Measurements from ENCODE around the gene CERK.
"Not testable (repeated sequence)": the region's sequence is repeated elsewhere in the genome, so short reads cannot be mapped to it uniquely, and the experiment has no call there.

Gene CERK

DNA sequence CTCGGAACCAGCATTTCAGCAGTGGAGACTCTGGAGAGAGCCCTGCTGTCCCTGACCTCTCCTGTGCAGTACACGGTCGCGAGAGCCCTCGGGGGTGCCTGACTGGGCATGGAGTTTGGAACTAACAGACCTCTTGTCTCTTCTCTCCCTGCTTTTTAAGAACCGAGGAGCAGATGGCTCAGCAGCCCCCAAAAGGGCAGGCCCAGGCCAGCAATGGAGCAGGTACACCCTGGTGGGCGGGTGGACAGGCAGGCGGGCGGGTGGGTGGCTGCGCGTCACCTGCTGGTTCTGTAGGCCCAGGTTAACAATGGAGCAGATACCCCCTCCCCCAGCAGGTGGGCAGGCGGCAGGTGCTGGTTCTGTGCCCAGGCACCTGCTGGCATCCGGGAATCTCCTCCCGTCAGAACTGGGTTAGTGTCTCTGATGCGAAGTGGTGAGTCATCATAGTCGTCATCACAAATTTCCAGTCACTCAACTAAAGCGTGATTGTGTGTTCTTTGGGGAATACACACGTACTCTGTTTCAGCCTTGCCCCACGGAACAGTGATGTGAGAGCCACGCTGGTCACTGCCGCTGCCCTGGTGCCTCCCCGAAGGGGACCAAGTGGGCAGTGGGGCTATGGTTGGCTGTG, 76.7 kb downstream of the CERK start:
- no peak for DNase-seq (ENCODE audit: low spot score)

DNA sequence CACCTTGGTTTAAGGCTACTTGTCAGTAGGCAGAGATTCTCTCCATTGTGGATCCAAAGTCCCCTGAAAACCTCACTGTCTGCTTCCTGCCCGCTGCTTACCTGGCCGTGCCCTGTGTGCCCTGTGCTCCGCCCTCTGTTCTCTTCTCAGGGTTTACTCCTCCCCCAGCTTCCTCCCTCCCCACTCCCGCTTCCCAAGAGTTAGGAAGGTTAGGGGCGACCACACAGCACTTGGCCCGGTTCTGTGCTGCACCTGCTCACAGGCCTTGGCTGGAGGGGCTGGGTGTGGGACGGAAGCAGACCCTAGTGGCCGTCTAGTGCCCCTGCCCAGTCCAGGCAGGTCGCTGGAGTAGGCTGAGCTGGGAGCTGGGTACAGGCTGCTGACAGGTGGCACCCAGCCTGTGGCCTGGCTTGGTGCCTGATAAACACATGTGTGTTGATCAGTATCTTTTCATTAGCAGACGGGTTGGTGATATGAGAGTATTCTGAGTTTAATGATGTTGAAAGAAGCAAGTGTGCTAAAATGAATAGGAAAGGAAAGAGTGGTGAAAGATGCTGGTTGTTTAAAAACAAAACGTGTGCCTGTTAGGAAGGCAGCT, 77.3 kb downstream of the CERK start:
- DNase-seq (ENCODE audit: low spot score), result no peak

DNA sequence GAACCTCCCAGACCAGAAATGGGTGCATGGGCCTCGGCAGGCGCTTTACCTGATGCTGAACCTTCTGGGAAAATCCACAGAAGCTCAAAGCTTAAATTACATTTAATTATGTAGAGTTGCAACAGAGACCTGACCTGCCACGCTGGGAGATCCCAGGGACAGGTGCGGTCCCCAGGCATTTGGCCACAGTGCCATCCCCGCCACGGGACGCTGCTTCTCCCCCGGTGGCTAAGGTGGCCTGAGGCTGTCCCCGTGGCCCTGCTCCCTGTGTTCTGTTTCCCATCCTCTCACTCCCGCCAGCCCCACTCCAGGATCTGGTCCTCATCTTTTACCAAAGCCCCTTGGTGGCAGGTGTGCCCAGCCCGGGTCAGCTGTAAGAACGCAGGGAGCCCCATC, 78.3 kb downstream of the CERK start:
- no peak for DNase-seq (ENCODE audit: low spot score)

DNA sequence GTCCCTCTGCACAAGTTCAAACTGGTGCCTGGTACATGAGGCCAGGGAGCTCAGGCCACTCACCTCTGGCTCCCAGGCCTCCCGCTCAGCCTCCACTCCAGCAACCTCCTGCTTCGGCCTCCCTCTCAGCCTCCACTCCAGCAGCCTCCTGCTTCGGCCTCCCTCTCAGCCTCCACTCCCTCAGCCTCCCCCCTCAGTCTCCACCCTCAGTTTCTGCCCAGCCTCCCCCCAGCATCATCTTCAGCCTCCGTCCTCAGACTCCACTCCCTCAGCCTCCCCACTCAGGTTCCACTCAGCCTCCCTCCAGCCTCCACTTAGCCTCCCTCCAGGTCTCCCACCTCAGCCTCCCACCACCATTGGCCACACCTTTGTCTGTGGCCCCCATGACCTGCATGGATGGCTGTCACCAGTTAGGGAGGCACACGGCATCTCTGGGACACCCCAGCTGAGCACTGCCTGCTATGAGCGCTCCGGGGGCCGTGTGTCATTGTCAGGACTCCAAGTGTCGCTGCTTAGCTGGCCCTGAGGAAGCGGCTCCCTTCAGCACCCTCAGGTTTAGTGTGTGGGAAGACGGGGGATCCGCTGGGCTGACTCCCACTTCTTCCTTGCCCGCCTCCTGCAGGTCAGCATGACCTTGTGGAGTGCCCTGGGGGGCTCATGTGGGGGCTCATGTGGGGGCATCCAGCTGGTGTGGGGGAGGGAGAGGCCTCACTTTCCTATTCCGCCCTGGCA, 78.8 kb downstream of the CERK start:
- no peak for DNase-seq (ENCODE audit: low spot score)

DNA sequence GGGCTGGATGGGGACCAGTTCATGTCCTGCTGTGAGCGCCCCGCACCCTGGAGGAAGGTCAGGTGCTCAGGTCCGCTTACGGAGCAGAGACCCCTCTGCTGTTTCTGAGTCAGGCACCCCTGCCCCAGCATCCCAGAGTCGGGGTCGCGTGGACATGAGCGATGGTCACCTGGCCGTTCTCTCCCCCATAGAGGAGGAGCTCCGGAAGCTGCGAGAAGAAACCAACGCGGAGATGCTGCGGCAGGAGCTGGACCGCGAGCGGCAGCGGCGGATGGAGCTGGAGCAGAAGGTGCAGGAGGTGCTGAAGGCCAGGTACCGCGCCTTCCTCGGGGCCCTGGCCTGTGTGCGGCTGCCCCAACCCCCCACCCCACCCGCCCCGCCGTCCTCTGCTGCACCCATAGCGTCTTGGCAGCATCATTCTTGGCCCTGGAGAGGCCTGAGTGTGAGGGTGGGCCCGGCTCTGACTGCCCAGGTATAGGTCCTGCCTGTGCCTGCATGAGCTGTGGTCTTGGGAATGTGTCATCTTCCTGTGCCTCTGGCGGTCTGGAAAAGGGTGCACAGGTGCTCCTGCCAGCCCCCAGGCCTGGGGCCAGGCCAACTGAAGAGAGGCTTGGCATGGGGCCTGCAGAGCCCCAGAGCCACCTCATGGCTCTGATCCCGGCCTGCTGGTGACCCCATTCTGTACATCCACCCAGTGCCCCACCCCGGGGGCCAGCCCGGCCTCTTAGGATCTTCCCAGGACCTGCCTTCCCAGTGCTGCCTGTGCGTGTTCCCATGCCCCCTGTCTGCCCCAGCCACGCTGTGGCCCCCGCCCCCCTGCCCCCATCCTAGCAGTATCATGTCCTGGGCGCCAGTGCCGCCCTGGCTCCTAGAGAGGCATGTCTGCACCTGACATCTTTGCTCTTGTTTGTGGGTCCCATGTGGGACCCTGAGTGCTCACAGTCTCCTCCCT, 79.8 kb downstream of the CERK start:
- DNase-seq (ENCODE audit: low spot score), result no peak

DNA sequence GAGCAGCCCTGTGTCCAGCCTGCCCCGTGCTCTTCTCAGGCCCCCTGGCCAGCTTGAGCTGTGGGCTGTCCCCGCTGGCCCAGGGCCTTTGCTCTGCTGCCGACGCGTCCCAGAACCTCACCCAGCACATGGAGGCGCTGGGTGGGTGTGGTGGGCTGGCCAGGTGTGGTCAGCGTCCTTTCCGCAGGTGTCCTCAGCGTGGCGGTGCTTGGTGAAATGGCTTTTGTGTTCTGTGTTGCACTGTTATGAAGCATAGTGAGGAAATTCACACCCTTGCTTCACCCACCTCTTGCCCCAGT, 80.4 kb downstream of the CERK start:
- DNase-seq (ENCODE audit: low spot score), result no peak

DNA sequence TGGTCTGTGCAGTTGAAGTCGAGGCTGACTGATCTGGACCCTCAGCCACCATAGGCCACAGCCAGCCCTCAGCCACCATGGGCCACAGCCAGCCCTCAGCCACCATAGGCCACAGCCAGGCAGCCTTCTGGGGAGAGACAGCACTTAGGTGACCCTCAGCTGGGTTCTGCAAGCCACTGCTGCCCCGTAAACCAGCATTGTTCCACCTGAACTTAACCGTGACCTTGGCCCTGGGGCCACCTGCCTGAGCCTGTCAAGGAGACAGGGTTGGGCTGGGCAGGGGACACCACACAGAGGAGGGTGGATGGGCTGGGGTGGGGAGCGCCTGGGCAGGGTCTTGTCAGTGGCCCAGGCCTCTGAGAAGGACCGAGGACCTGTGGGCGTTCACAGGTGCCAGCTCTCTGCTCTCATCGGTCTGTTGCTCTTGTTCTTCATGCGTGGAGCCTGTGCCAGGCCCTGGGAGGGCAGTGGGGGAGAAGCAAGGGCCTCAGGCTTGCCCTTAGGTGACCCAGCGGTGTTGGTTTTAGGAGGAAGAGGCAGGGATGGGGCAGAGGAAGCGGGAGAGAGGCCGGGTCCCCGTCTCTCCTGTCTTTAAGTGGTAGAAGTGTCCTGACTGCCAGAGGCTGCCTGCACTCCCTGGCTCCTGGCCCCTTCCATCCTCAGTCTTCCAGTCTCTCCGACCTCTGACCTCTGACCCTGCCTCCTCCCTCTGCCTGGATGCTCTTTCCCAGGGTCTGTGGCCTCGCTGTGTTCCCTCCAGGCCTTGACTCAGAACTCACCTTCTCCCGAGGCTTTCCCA, 81.0 kb downstream of the CERK start:
- no peak for DNase-seq (ENCODE audit: low spot score)

DNA sequence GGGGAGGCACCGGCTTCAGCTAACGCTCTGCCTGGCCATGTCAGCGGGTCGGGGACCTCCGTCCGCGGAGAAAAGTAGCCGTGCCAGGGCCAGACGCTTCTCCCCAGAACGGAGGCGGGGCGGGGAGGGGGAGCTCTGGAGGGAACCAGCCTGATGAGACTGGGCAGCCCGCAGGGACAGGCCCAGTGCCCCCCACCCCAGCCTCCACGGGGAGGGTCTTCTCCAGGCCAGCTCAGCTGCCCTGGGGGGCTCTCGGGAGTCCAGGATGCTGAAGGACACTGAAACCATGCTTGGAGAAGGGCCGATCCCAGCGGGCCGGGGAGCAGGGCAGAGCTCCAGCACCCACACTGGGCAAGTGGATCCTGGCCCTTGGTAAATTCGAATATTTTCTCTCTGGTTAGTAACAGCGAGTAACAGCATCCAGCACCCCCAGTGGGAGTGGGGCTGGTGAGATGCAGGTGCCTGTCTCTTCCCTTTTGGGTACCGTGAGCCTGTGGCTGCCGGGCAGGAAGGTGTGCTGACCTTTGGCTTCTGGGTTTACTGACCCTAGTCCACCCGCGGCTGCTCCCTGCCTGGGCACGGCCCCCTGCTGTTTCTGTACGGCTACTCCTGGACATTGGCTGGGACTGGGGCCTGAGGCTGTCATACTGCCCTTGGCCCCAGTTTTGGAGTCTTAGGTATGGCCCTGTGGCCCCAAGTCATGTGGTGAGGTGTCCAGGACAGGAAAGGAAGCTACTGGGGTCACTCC, 82.0 kb downstream of the CERK start:
- no peak for DNase-seq (ENCODE audit: low spot score)

DNA sequence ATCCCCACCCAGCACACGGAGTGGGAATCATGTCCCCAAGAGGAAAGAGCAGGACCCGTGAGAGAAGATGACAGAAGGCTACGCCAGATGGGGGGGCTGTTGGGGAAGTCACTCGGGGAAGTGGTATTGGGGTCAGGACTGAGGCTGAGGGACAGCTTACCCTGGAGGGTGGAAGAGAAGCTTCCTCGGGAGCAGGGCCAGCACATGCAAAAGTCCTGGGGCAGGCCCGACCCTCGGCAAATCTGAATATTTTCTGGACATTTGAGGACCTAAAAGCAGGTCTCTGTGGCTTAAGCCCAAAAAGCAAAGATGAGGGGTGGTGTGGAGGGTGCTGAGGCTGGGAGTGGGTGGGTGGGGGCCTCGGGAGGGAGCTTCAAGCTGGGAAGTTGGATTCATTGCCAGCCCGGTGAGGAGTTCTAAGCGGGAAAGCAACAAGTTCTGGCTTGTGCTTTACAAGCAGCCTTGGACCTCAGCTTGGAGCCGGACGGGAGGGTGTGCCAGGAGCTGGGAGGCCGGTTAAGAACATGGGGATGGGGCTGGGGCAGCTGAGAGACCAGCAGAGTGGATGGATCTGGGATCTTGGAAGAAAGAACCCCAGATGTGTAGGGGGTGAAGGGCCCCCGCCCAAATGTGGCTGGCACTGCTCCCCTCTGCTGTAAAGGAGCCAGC, 83.0 kb downstream of the CERK start:
- no peak for DNase-seq (ENCODE audit: low spot score)

DNA sequence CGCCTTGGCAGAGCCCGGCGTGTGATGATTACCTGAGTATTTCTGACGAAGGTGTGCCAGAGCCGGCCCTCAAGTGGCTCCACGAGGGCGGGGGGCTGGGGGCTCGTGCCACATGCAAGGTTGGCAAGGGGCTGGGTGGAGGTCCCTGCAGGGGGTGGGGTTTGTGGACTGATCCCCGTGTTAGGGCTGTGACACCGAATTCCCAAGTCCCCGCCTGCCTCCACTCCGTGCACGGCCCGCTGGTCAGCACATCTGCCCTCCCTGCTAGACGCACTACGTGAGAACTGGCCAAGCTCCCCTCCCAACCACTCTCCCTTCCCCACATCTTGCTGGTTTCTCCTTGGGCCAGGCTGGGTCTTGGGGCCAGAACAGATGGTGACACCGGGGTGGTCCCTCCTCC, 83.6 kb downstream of the CERK start:
- DNase-seq (ENCODE audit: low spot score), result no peak

DNA sequence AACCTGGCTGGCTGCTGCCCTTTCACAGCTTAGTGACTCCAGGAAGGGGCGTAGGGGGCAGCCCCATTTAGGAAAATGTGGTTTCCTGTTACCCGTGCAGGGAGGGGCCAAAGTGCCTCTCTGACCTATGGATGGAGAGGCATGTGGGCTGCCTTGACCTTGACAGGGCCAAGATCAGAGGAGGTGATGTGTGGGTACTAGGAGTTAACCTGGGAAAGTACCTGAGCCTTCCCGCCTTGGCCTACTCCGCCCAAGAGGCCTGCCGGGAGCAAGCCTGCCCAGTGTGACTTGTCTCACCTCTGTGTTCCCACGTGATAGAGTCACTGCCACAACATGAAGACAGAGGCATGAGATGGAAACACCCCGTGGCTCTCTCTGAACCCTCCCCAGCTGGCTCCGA, 84.5 kb downstream of the CERK start:
- no peak for DNase-seq (ENCODE audit: low spot score)

DNA sequence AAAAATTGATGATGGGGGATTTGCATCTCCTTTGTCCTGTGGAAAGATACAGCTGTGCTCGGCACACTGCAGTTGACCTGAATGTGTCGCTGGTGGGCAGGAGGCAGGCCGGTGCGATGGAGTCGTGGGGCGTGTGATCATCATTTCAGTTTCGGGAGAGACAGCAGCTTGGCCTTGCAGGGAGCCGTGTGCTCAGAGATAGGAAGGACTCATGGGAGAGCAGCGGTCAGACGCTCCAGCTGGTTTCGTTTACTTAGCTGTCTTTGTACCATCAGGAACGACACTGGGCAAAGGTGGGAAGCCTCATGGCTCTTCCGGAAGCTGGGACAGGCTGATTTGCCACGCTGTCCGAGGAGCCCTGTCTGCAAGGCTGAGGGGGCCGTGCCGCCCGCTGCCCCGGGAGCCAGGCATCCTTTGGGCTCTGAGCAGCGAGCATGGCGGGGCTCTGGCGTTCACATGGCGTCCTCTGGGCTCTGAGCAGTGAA, 85.2 kb downstream of the CERK start:
- no peak for DNase-seq (ENCODE audit: low spot score)

DNA sequence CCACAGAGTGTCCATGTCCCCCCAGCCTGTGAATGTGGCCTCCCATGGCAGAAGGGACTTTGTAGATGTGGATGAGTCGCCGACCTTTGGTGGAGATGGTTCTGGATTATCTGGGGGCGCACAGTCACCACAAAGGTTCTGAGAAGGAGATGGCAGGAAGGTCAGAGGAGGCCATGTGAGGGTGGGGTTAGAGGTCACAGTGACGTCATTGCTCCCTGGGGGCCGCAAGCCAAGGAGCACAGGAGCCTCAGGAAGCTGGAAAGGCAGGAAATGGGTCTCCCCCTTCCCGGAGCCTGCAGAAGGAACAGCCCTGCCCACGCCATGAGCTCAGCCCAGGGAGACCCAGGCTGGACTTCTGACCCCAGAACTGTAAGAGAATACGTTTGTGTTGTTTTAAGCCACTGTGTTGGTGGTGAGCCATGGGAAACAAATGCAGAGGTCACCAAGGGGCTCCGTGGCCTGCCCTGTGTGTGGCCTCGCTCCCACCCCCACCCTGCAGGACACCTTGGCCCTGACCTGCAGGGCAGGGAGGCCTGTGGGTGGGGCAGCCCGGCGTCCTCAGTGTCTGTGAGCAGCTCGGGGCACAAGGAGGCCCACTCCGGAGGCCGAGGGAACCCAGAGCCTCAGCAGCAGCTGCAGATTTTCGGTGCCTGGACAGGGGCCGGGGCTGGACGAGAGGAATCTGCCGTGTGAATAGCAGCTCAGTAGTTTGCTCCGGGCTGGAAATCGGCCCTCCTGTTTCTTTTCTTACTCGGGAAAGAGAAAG, 85.8 kb downstream of the CERK start:
- no peak for DNase-seq (ENCODE audit: low spot score)

DNA sequence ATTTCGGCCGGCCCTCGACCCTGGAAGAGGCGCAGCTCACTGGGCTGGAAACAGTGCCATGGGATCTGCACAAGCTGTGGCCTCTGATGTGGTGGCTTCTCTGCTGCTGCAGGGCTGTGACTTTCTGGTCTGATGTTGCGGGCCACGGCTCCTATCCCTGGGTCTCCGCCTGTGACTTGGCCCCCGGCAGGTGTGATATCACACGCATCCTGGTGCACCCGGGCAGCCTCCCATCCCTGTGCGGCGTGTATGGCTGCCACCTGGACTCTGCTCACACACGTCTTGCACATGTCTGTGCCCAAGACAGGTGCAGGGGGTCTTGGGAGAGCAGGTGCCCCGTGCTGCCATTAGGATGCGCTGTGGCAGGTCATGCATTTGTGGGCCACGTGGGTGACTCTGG, 86.7 kb downstream of the CERK start:
- DNase-seq (ENCODE audit: low spot score), result no peak

DNA sequence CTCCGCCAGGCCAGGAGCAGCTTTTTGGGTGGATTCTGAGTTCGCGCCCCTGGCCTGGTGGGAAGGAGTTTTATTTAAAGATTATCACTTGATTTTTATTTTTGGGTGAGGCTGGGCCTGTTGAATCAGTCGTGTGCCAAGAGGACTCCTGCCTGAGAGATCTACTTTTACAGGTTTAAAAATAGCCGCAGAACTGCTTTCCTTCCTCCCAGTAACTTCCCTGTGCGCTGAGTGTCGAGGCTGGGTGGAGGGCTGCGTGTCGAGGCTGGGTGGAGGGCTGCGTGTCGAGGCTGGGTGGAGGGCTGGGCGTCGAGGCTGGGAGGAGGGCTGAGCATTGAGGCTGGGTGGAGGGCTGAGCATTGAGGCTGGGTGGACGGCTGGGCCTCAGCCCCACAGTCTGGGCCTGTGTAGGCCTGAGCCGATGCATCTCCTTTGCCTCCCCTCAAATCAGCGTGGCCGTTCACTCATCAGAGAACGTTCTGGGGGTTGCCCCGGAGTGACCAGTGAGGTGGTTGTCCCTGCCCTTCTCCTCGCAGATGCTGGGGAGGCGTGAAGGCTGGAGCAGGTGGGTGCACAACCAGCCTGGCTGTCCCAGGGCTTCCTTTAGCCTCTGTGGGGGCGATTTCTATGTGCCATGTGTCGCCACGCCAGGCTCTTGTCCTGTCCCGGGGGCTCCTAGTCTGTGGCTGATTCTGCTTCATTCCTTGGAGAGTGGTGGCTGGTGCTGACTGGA, 87.8 kb downstream of the CERK start:
- DNase-seq (ENCODE audit: low spot score), result no peak

DNA sequence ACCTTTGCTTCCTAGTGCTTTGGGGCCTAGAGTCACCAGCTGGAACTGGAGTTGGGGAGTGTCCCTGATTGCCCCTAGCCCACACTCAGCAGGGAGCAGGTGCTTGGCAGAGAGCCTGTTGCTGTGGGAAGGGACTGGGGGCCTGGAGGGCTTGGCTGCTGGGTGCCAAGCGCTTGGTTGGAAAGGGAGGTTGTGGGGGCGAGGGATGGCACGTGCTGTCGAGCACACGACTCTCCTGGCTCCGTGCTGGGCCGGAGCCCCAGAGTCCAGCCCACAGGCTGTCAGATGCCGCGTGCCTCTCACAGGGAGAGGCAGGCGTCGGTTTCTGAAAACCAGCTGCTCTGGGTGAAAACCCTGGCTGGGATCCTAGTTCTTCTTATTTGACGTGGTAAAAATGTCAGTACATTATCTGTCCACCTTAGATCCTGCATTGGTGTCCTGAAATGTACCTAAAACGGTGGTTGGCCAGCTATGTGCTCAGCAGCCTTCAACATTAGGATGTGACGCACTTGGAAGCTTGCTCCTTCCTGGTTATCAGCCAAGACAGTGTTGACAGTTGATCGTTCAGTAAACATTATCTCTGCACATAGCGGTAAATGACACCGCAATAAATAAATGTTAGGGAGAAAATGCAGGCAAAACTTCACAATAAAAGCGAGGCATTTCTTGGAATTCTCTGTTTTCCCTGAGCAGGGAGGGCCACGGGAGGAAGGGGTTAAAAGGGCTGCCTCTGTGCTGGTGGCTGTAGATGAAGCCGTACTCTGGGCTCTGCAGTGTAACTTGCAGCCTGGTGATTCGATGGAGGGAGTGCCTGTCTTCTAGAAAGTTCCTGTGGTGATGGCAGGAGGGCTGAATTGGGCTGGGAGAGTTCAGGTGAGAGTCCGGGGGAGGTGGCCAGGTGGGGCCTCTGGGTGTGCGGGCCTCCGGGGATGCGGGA, 88.6 kb downstream of the CERK start:
- DNase-seq (ENCODE audit: low spot score), result no peak

DNA sequence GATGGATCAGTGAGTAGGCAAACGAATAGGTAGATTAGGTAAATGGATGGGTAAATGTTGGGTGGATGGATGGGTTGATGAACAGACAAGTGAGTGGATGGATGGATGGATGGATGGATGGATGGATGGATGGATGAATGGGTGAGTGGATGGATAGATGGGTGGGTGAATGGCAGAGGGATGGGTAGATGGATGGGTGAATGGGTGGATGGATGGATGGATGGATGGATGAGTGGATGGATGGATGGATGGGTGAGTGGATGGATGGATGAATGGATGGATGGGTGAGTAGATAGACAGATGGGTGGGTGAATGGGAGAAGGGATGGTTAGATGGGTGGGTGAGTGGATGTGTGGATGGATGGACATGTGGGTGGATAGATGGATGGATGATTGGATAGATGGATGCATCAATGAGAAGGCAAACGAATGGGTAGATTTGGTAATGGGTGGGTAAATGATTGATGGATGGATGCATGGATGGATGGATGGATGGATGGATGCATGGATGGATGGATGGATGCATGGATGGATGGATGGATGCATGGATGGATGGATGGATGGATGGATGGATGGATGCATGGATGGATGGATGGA, 89.7 kb downstream of the CERK start:
- not testable (repeated sequence) for DNase-seq (ENCODE audit: low spot score)
